HFF-Myc (cell line): Measurements from ENCODE around the gene NR3C2.

Experiments used
- DNase-seq: peaks from one replicate; pipeline ENCODE4 v3.0.0-alpha.2; 2011; ENCODE audit warnings: low read depth; ENCODE audit errors: extremely low read depth
- H3K4me3 ChIP-seq: replicated peaks from 2 replicates; pipeline ENCODE4 v1.5.1; 2011; ENCODE audit warnings: low read depth, mild to moderate bottlenecking, control low read depth, low read length
- CTCF ChIP-seq: IDR thresholded peaks from 2 replicates; pipeline ENCODE4 v1.5.1; 2012; ENCODE audit warnings: mild to moderate bottlenecking, low read depth, low read length, control low read depth; ENCODE audit errors: missing control alignments

Gene NR3C2

GRCh38 chr4:148074462-148074861, 367.8 kb downstream of the NR3C2 start:
- DNase-seq = no peak

GRCh38 chr4:148073349-148073748, 368.9 kb downstream of the NR3C2 start:
- no peak for DNase-seq
- no peak for TF ChIP-seq CTCF
- H3K4me3 ChIP-seq = no peak overlapping the region

More at GRCh38 chr4:148074462-148074861, 367.8 kb downstream of the NR3C2 start:
- TF ChIP-seq CTCF = no peak
- H3K4me3 ChIP-seq = no peak overlapping the region

GRCh38 chr4:148072789-148073188, 369.4 kb downstream of the NR3C2 start:
- H3K4me3 ChIP-seq = no peak overlapping the region
- TF ChIP-seq CTCF = no peak
- DNase-seq = no peak

- DNase-seq = no peak
- TF ChIP-seq CTCF = no peak
- no peak overlapping the region for H3K4me3 ChIP-seq
Observed at GRCh38 chr4:148071009-148071408, 371.2 kb downstream of the NR3C2 start.

- no peak for DNase-seq
- TF ChIP-seq CTCF = no peak
- H3K4me3 ChIP-seq = no peak overlapping the region
Observed at GRCh38 chr4:148069895-148070178, 372.4 kb downstream of the NR3C2 start.

- no peak for DNase-seq
Observed at GRCh38 chr4:148069086-148069894, 372.9 kb downstream of the NR3C2 start.

More at GRCh38 chr4:148069086-148069894, 372.9 kb downstream of the NR3C2 start:
- TF ChIP-seq CTCF = no peak
- H3K4me3 ChIP-seq = no peak overlapping the region
